Stimulated activated naive B cell treated with anti-CD40 and anti-IgM and Interleukin-4, amounts not matched to agents 10 μg/mL and 1 μg/mL and 100 μg/mL, for 72 hours (primary cell): Measurements from ENCODE around the gene MCF2L.

Experiments used
- ATAC-seq, 2 donors: fragments of 150-1000 bp; cut with Tn5 transposase; replicated peaks; 2 replicates each; pipeline ENCODE4 v1.10.0; 2021; ENCODE audit warnings: moderate library complexity in 1 of 2
- DNase-seq: peaks from one replicate; pipeline ENCODE4 v3.0.0; 2021
- H3K27ac Mint-ChIP-seq: one replicate; pipeline ENCODE4 v1.8.0; 2022; ENCODE audit warnings: mild to moderate bottlenecking, mixed read lengths
- H3K27me3 Mint-ChIP-seq, 2 donors: one replicate each; pipeline ENCODE4 v1.8.0; 2022; ENCODE audit warnings: mixed read lengths in 2 of 2
- H3K36me3 Mint-ChIP-seq, 2 donors: one replicate each; pipeline ENCODE4 v1.8.0; 2022; ENCODE audit warnings: mixed read lengths in 2 of 2, mild to moderate bottlenecking in 1 of 2
- H3K4me1 Mint-ChIP-seq, 2 donors: one replicate each; pipeline ENCODE4 v1.8.0; 2022; ENCODE audit warnings: mixed read lengths in 2 of 2, mild to moderate bottlenecking in 1 of 2
- H3K4me3 Mint-ChIP-seq, 2 donors: one replicate each; pipeline ENCODE4 v1.8.0; 2022; ENCODE audit warnings: mild to moderate bottlenecking in 2 of 2, mixed read lengths in 2 of 2, moderate library complexity in 1 of 2
- H3K9me3 Mint-ChIP-seq, 2 donors: one replicate each; pipeline ENCODE4 v1.8.0; 2022; ENCODE audit warnings: mixed read lengths in 2 of 2, mild to moderate bottlenecking in 1 of 2

MCF2L gene

GRCh38 chr13:113034451-113035212 lies 65.6 kb downstream of the MCF2L start:
- no peak for ATAC-seq

GRCh38 chr13:113035213-113035800 lies 66.3 kb downstream of the MCF2L start:
- no peak for DNase-seq
- peaks cover 3 to 5% of the 10 kb centered on the region in 2 donors for H3K36me3 Mint-ChIP-seq
- no peaks in the 10 kb centered on the region for H3K27me3 Mint-ChIP-seq
- H3K27ac Mint-ChIP-seq: no peak overlapping the region
- H3K4me1 Mint-ChIP-seq: no peaks in the 10 kb centered on the region
- no peaks in the 10 kb centered on the region for H3K9me3 Mint-ChIP-seq
- H3K4me3 Mint-ChIP-seq: no peak overlapping the region
- ATAC-seq: no peak

More at GRCh38 chr13:113034451-113035212, 65.6 kb downstream of the MCF2L start:
- Mint-ChIP-seq H3K9me3 (no peaks in the 10 kb centered on the region), H3K27ac (no peak overlapping the region), H3K4me1 (peaks cover 0 to under 1% of the 10 kb centered on the region in 2 donors), H3K36me3 (peaks cover 3 to 5% of the 10 kb centered on the region in 2 donors), H3K4me3 (no peak overlapping the region), H3K27me3 (no peaks in the 10 kb centered on the region)
- DNase-seq: no peak

GRCh38 chr13:113036401-113036800 lies 67.4 kb downstream of the MCF2L start:
- Mint-ChIP-seq H3K36me3 (peaks cover 3 to 5% of the 10 kb centered on the region in 2 donors), H3K27me3 (no peaks in the 10 kb centered on the region), H3K9me3 (no peaks in the 10 kb centered on the region), H3K27ac (no peak overlapping the region), H3K4me3 (no peak overlapping the region), H3K4me1 (no peaks in the 10 kb centered on the region)
- no peak for ATAC-seq
- no peak for DNase-seq

GRCh38 chr13:113040031-113040430 lies 71.0 kb downstream of the MCF2L start:
- Mint-ChIP-seq H3K27ac (no peak overlapping the region), H3K27me3 (no peaks in the 10 kb centered on the region), H3K9me3 (no peaks in the 10 kb centered on the region), H3K4me1 (no peaks in the 10 kb centered on the region), H3K36me3 (peaks cover 3 to 5% of the 10 kb centered on the region in 2 donors), H3K4me3 (no peak overlapping the region)
- DNase-seq: no peak
- ATAC-seq: no peak

GRCh38 chr13:113040597-113041292 lies 71.7 kb downstream of the MCF2L start:
- H3K27me3 Mint-ChIP-seq: no peaks in the 10 kb centered on the region

GRCh38 chr13:113041293-113041690 lies 72.3 kb downstream of the MCF2L start:
- H3K4me3 Mint-ChIP-seq: no peak overlapping the region
- ATAC-seq (no peak), DNase-seq (no peak)
- peaks cover 12 to 13% of the 10 kb centered on the region in 2 donors for H3K36me3 Mint-ChIP-seq
- H3K4me1 Mint-ChIP-seq: no peaks in the 10 kb centered on the region
- no peak overlapping the region for H3K27ac Mint-ChIP-seq
- no peaks in the 10 kb centered on the region for H3K9me3 Mint-ChIP-seq
- H3K27me3 Mint-ChIP-seq: no peaks in the 10 kb centered on the region

More at GRCh38 chr13:113040597-113041292, 71.7 kb downstream of the MCF2L start:
- DNase-seq: no peak
- no peaks in the 10 kb centered on the region for H3K4me1 Mint-ChIP-seq
- peaks cover 8 to 9% of the 10 kb centered on the region in 2 donors for H3K36me3 Mint-ChIP-seq
- H3K27ac Mint-ChIP-seq: no peak overlapping the region
- no peak overlapping the region for H3K4me3 Mint-ChIP-seq
- no peak for ATAC-seq
- no peaks in the 10 kb centered on the region for H3K9me3 Mint-ChIP-seq

GRCh38 chr13:113041896-113042295 lies 72.9 kb downstream of the MCF2L start:
- DNase-seq: no peak
- Mint-ChIP-seq H3K4me1 (no peaks in the 10 kb centered on the region), H3K27me3 (no peaks in the 10 kb centered on the region), H3K36me3 (peaks cover 18% of the 10 kb centered on the region in 2 donors), H3K9me3 (no peaks in the 10 kb centered on the region), H3K27ac (no peak overlapping the region), H3K4me3 (no peak overlapping the region)
- no peak for ATAC-seq

- Mint-ChIP-seq H3K36me3 (peaks cover 18 to 19% of the 10 kb centered on the region in 2 donors), H3K27me3 (no peaks in the 10 kb centered on the region), H3K4me1 (no peaks in the 10 kb centered on the region), H3K9me3 (no peaks in the 10 kb centered on the region), H3K4me3 (no peak overlapping the region), H3K27ac (no peak overlapping the region)
- DNase-seq (no peak), ATAC-seq (no peak)
Measured at GRCh38 chr13:113042456-113042855, 73.4 kb downstream of the MCF2L start.

GRCh38 chr13:113043001-113043630 lies 74.1 kb downstream of the MCF2L start:
- ATAC-seq (no peak), DNase-seq (no peak)
- Mint-ChIP-seq H3K4me3 (no peak overlapping the region), H3K27me3 (no peaks in the 10 kb centered on the region), H3K4me1 (no peaks in the 10 kb centered on the region), H3K9me3 (no peaks in the 10 kb centered on the region), H3K27ac (no peak overlapping the region), H3K36me3 (peaks cover 16 to 20% of the 10 kb centered on the region in 2 donors)

GRCh38 chr13:113043931-113044330 lies 74.9 kb downstream of the MCF2L start:
- ATAC-seq (no peak), DNase-seq (no peak)
- Mint-ChIP-seq H3K9me3 (no peaks in the 10 kb centered on the region), H3K27ac (no peak overlapping the region), H3K27me3 (no peaks in the 10 kb centered on the region), H3K36me3 (peaks cover 16 to 20% of the 10 kb centered on the region in 2 donors), H3K4me3 (no peak overlapping the region), H3K4me1 (no peaks in the 10 kb centered on the region)

- Mint-ChIP-seq H3K27me3 (no peaks in the 10 kb centered on the region), H3K27ac (no peak overlapping the region), H3K4me1 (no peaks in the 10 kb centered on the region), H3K9me3 (no peaks in the 10 kb centered on the region), H3K36me3 (peaks cover 16 to 20% of the 10 kb centered on the region in 2 donors), H3K4me3 (no peak overlapping the region)
- DNase-seq: no peak
- no peak for ATAC-seq
Measured at GRCh38 chr13:113044391-113045114, 75.5 kb downstream of the MCF2L start.

GRCh38 chr13:113045251-113046127 lies 76.5 kb downstream of the MCF2L start:
- Mint-ChIP-seq H3K27ac (no peak overlapping the region), H3K4me1 (no peaks in the 10 kb centered on the region), H3K9me3 (no peaks in the 10 kb centered on the region), H3K4me3 (no peak overlapping the region), H3K36me3 (peaks cover 16 to 20% of the 10 kb centered on the region in 2 donors), H3K27me3 (no peaks in the 10 kb centered on the region)
- ATAC-seq (no peak), DNase-seq (no peak)
